PC-9 (cell line): ENCODE results near the gene MAN1A2. TPM values are rescaled to one million over a fixed set of nuclear protein-coding genes. Genes with fewer than 3 reads are reported as not detected.

ENCODE experiments used
- BruUV-seq: library from RNA; stranded (reverse); fragments of 400-500 nt; replicated peaks from 2 replicates; lab custom pipeline; 2021; lab: Mats Ljungman, UMichigan
- CTCF ChIA-PET: fragments of 300-600 bp; sonication (Branson Sonifier 250); formaldehyde crosslinking; loops from one replicate; lab custom pipeline; 2022; ENCODE audit warnings: antibody characterized with exemption; lab: Charles Lee
- POLR2A ChIA-PET: fragments of 300-600 bp; sonication (Branson Sonifier 250); formaldehyde crosslinking; loops from one replicate; lab custom pipeline; 2022; ENCODE audit warnings: antibody characterized with exemption; ENCODE audit not compliant: unreplicated experiment; lab: Charles Lee
- DNase-seq, 2 experiments: peaks; one replicate each; pipeline versions ENCODE4 v3.0.0 to v3.0.0-alpha.2; 2015 to 2022; ENCODE audit warnings: mixed read lengths in 1 of 2
- H2AFZ ChIP-seq: fragments of 200-600 bp; sonication (generic); 2 replicates; pipeline ENCODE4 v1.8.1; 2017; ENCODE audit warnings: antibody characterized with exemption
- H3F3A ChIP-seq: fragments of 200-600 bp; sonication (generic); 2 replicates; pipeline ENCODE4 v1.8.1; 2017; ENCODE audit warnings: antibody characterized with exemption, mild to moderate bottlenecking, low read depth; ENCODE audit not compliant: insufficient read depth
- H3K27ac ChIP-seq: fragments of 200-600 bp; sonication (generic); 2 replicates; pipeline ENCODE4 v1.6.1; 2016; ENCODE audit warnings: mixed run types
- H3K27me3 ChIP-seq: fragments of 200-600 bp; sonication (generic); 2 replicates; pipeline ENCODE4 v1.6.1; 2016; ENCODE audit warnings: low read depth, mixed run types; ENCODE audit not compliant: insufficient read depth
- H3K36me3 ChIP-seq: fragments of 200-600 bp; sonication (generic); 2 replicates; pipeline ENCODE4 v1.6.1; 2016; ENCODE audit warnings: low read depth, mixed run types
- H3K4me1 ChIP-seq: fragments of 200-600 bp; sonication (generic); replicated peaks from 2 replicates; pipeline ENCODE4 v1.6.1; 2016; ENCODE audit warnings: mixed run types; ENCODE audit not compliant: insufficient read depth
- H3K4me2 ChIP-seq: fragments of 200-600 bp; sonication (generic); 2 replicates; pipeline ENCODE4 v1.6.1; 2017; ENCODE audit warnings: mixed run types
- H3K4me3 ChIP-seq: fragments of 200-600 bp; sonication (generic); 2 replicates; pipeline ENCODE4 v1.6.1; 2016; ENCODE audit warnings: mixed run types
- H3K79me2 ChIP-seq: fragments of 200-600 bp; sonication (generic); 2 replicates; pipeline ENCODE4 v1.6.1; 2017; ENCODE audit warnings: low read depth, mixed run types
- H3K9me2 ChIP-seq: fragments of 200-600 bp; sonication (generic); 2 replicates; pipeline ENCODE4 v1.8.1; 2017; ENCODE audit warnings: mild to moderate bottlenecking; ENCODE audit not compliant: insufficient read depth
- H3K9me3 ChIP-seq: fragments of 200-600 bp; sonication (generic); 2 replicates; pipeline ENCODE4 v1.8.1; 2016; ENCODE audit warnings: low read depth; ENCODE audit not compliant: insufficient read depth
- H4K20me1 ChIP-seq: fragments of 200-600 bp; sonication (generic); 2 replicates; pipeline ENCODE4 v1.8.1; 2017; ENCODE audit not compliant: insufficient read depth
- EZH2 ChIP-seq: fragments of 200-600 bp; sonication (generic); IDR thresholded peaks from 2 replicates; pipeline ENCODE4 v1.8.0; 2017; ENCODE audit warnings: antibody characterized with exemption, low read depth
- intact Hi-C: fragments of 100-400 bp; cut with micrococcal nuclease; formaldehyde crosslinking; loops from one replicate; pipeline ENCODE4 v1.10.0; 2022; ENCODE audit not compliant: unreplicated experiment
- total RNA-seq: library from RNA; stranded (reverse); gene quantifications from 2 replicates; pipeline ENCODE4 v1.2.3, GENCODE V29; 2021
- TF ChIP-seq, protein P1 (sequence below): fragments of 200-600 bp; sonication (generic); conservative IDR thresholded peaks from 2 replicates; pipeline ENCODE4 v1.6.1; 2017; ENCODE audit warnings: mixed run types, antibody characterized with exemption, mild to moderate bottlenecking, moderate library complexity

MAN1A2 gene
- total RNA-seq, 1 experiment from 2014 or later: 50.3 TPM

DNA sequence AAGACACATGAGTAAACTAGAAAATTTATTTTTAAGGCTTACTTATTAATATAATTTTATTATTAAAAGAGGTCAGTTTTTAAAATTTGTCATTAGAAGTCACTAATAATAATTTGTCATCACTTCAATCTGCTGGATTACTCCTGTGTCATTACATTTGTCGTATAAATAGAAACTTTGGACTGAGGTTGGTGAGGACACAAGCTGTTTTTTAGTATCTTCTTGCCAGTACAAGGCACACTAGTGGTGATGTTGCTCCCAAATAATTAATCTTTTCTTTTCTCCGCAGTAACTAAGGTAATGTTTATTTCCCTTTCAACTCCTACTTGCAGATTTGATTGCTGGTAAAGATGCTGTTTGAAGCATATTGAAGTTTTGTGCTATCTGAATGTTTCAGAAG, 179.2 kb downstream of the MAN1A2 start:
- H3K4me1 ChIP-seq: peaks cover 10% of the 10 kb centered on the region
- no peak overlapping the region for H3K4me3 ChIP-seq
- H3K27me3 ChIP-seq: no peaks in the 10 kb centered on the region
- TF ChIP-seq EZH2: no peak
- TF ChIP-seq, protein P1, sequence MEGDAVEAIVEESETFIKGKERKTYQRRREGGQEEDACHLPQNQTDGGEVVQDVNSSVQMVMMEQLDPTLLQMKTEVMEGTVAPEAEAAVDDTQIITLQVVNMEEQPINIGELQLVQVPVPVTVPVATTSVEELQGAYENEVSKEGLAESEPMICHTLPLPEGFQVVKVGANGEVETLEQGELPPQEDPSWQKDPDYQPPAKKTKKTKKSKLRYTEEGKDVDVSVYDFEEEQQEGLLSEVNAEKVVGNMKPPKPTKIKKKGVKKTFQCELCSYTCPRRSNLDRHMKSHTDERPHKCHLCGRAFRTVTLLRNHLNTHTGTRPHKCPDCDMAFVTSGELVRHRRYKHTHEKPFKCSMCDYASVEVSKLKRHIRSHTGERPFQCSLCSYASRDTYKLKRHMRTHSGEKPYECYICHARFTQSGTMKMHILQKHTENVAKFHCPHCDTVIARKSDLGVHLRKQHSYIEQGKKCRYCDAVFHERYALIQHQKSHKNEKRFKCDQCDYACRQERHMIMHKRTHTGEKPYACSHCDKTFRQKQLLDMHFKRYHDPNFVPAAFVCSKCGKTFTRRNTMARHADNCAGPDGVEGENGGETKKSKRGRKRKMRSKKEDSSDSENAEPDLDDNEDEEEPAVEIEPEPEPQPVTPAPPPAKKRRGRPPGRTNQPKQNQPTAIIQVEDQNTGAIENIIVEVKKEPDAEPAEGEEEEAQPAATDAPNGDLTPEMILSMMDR: no peak
- H3K79me2 ChIP-seq: no peaks in the 10 kb centered on the region
- no peak overlapping the region for H3K27ac ChIP-seq
- no peaks in the 10 kb centered on the region for H3K36me3 ChIP-seq
- no peak overlapping the region for H2AFZ ChIP-seq
- intact Hi-C loops: no loop called here
- no peaks in the 10 kb centered on the region for H4K20me1 ChIP-seq
- POLR2A ChIA-PET: no interaction called here
- H3K4me2 ChIP-seq: no peak overlapping the region
- no peaks in the 10 kb centered on the region for H3F3A ChIP-seq
- CTCF ChIA-PET: no interaction called here
- DNase-seq: no peak
- H3K9me3 ChIP-seq: no peaks in the 10 kb centered on the region
- H3K9me2 ChIP-seq: no peaks in the 10 kb centered on the region; the same call in 1 of the 2 replicates
- BruUV-seq: no TSS peak

DNA sequence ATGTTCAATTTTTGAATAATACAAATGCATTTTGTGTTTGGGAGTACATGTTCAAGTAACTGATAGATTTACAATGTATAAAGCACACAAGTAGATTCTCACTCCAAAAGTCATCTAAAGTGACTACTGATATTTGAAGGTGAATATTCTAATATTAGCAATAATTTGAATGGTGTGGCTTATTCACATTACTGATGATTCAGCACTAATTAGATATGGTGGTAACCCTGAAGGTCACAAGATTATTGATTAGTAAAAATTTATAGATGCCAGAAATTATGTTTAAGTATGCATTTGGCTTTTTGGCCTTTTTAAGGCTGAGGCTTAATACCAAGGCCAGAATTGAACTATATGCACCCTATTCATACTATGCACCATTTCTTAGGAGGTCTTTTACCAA, 186.2 kb downstream of the MAN1A2 start:
- H3F3A ChIP-seq: no peaks in the 10 kb centered on the region
- H3K9me2 ChIP-seq: no peaks in the 10 kb centered on the region
- TF ChIP-seq, protein P1: no peak
- no peak for TF ChIP-seq EZH2
- no peaks in the 10 kb centered on the region for H3K9me3 ChIP-seq
- intact Hi-C loops: no loop called here
- no peak overlapping the region for H3K4me3 ChIP-seq
- no peaks in the 10 kb centered on the region for H3K79me2 ChIP-seq
- DNase-seq: no peak
- H3K4me1 ChIP-seq: no peaks in the 10 kb centered on the region
- CTCF ChIA-PET: no interaction called here
- POLR2A ChIA-PET: no interaction called here
- no TSS peak for BruUV-seq
- no peak overlapping the region for H3K27ac ChIP-seq
- no peaks in the 10 kb centered on the region for H4K20me1 ChIP-seq
- no peak overlapping the region for H2AFZ ChIP-seq
- no peaks in the 10 kb centered on the region for H3K36me3 ChIP-seq
- H3K4me2 ChIP-seq: no peak overlapping the region
- no peaks in the 10 kb centered on the region for H3K27me3 ChIP-seq

DNA sequence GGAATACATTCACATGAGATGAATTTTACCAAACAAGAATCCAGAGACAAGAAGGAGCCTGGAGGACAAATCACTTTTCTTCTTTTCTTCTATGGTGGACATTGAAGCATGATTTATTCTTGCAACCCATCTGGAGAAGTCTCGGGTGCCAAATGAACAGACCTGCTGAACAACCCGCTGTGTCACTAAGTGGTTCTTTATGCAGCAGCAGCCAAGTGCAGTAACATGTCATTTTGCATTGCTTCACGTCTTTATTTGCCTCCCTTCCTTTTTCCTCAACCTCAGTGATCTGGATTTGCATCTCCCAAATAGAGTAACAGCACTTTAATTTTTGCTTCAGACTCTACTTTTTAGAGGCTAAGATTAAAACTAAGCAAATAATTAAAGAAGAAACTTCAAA, 188.6 kb downstream of the MAN1A2 start:
- CTCF ChIA-PET: no interaction called here
- POLR2A ChIA-PET: no interaction called here
- no peak for TF ChIP-seq EZH2
- TF ChIP-seq, protein P1: no peak
- Histone ChIP-seq H3K4me2 (no peak overlapping the region), H3K36me3 (no peaks in the 10 kb centered on the region), H3K27ac (no peak overlapping the region), H3K4me3 (no peak overlapping the region), H4K20me1 (no peaks in the 10 kb centered on the region), H3K27me3 (no peaks in the 10 kb centered on the region), H3K79me2 (no peaks in the 10 kb centered on the region), H3F3A (no peaks in the 10 kb centered on the region), H3K9me3 (no peaks in the 10 kb centered on the region; the same call in 1 of the 2 replicates), H3K9me2 (no peaks in the 10 kb centered on the region), H3K4me1 (no peaks in the 10 kb centered on the region), H2AFZ (no peak overlapping the region)
- intact Hi-C loops: no loop called here
- no peak for DNase-seq
- BruUV-seq: no TSS peak
